Left cardiac atrium (tissue), 4 donors: ENCODE measurements around the gene NFIA. TPM values are rescaled to one million over a fixed set of nuclear protein-coding genes. Genes with fewer than 3 reads are reported as not detected.

ENCODE experiments used
- ATAC-seq, 2 donors: fragments of 200-7000 bp; cut with Tn5 transposase; one replicate each; pipeline ENCODE4 v1.9.1; 2020; ENCODE audit warnings: mild to moderate bottlenecking in 2 of 2, moderate library complexity in 2 of 2
- DNase-seq: peaks from one replicate; pipeline ENCODE4 v3.0.0-alpha.2; 2020
- intact Hi-C, 2 donors: fragments of 100-400 bp; cut with DNase I; formaldehyde crosslinking; loops; one replicate each; pipeline versions ENCODE4 v1.14.1 to v1.15.1; 2022 to 2023
- total RNA-seq, 2 donors: library from RNA; stranded (reverse); fragmentation: NEBNext Ultra II Directional; extraction: Animal tissue kit (Norgen Biotek cat#: 25700); gene quantifications; one replicate each; pipeline ENCODE4 v1.2.1, GENCODE V29; 2021
- donor health status: DM: no; HTN: yes; CAD: no.
- donor health status: DM: no; HTN: yes; CAD: no; lungs with severe emphysema.
- donor health status: DM: yes; HTN: yes; CAD: no.
- donor health status: Dilated cardiomyopathy.

The NFIA gene
- total RNA-seq, 2 donors from 2014 or later = 94.1 to 97.8 TPM

DNA sequence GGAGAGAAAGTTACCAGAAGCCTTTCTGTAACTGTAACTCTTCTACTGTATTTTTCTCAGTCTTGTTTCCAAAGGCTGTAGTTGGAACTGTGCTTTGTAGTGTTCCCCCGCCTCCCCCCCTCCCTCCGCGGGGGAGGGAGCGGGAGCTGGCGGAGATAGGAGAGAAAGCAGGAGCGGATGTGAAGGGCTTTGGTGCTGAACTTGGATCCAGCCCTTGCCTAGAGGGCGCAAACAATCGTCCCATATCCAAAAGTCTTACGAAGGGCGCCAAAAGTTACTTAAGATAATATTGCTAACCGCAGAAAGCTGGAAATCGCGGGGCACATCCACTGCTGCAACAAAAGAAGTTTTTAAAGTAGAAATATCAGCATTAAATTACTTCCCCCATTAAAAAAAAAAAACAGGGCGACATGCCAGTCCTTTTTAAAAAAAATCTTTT is 2.4 kb upstream of the NFIA start:
- DNase-seq (peak; percentile 82), ATAC-seq (peak; percentile 57 to 62)
- intact Hi-C loops = loop anchor here in 1 of 2 donors (5.0 to 10.0 kb wide), 3 partner anchors 102 to 257 kb away; no protein-coding TSS in a partner anchor

DNA sequence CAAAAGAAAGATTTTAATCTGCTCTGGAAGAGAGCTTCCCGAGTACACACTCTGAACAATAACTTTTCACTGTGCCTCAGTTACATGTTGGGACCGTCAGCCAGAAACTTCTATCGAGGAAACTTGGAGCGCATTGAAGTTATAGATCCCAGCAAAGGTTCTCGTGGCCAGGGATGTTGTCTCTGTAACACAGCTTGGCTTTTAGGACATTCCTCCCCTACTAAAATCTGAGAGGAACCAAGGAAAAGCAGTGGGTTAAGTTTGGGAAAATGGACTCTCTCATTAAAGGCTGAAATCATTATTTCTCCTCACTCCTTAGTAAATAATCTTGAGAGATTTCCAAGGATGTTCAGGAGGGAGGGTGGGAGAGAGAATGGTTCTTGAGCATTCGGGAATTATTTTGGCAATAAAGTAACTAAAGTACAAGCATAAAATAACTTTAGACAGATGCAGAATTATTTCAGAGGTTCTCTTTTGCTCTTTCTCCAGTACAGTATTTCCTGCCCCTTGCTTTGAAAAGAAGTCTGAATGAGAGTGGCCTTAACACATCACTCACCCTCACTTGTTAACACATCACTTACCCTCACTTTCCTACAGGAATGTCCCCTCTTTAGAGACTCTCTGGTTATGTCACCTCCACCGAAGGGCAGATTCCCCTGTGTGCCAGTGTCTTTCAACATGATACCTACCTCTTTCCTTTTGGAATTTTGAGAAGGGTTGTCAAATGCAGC is 1.8 kb upstream of the NFIA start:
- DNase-seq = no peak
- no peak for ATAC-seq
- intact Hi-C loops = loop anchor here in 1 of 2 donors (5.0 kb wide), 1 partner anchor 102 kb away; no protein-coding TSS in a partner anchor

DNA sequence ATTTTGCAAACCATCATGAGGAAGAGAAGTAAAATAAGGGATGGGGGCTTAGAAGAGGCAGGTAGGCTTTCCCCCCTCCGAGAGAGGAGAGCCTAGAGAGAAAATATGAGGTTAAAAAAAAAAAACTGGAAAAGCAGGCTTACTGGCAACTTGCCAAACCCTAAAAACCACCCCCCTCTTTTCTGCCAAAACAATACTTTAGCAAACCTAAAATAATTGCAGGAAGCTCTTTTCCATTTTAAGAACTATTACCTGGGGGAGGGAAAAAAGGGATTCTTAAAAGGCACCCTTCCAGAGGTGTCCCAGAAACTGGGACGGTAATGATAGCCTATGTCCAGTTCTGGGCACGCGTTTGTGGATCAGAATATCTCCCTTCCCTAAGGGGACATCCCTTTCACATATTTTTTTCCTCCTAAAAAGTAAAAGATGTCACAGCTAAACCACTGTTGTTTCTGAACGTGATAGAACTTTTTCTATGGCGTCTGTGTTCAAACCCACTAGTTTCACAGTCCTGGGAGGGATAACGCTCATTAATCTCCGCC is 1.1 kb upstream of the NFIA start:
- intact Hi-C loops = loop anchor here in 1 of 2 donors (5.0 kb wide), 1 partner anchor 101 kb away; no protein-coding TSS in a partner anchor
- ATAC-seq = no peak
- DNase-seq = no peak

DNA sequence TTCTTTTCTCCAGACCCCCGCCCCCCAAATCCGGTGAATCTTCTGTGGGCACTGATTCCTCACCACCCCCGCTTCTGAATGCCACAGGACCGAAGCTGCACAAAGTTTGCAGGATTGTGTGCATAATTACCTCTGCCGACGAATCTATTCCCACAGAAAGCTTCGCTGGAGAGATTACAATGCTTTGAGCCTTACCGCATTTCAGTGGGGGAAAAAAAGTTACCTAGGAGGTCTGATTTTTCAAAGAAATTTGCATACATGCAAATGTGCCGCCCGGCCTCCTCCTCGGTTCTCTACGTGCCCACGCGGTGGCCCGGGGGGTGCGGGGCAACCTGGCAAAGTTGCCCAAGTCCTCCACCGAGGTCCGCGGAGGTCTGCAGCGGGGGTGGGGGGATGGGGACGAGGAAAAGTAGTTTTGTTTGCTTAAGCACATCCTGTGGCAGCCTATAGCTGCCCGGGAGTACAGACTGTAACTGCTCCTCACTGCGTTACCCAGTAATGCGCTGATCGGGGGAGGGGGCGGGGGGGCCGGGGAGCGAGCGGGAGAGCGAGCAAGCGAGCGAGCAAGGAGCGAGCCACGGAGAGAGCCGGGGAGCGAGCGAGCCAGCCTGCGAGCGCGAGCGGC is 563 bp upstream of the NFIA start:
- intact Hi-C loops = loop anchor here in 1 of 2 donors (5.0 kb wide), 1 partner anchor 101 kb away; no protein-coding TSS in a partner anchor

DNA sequence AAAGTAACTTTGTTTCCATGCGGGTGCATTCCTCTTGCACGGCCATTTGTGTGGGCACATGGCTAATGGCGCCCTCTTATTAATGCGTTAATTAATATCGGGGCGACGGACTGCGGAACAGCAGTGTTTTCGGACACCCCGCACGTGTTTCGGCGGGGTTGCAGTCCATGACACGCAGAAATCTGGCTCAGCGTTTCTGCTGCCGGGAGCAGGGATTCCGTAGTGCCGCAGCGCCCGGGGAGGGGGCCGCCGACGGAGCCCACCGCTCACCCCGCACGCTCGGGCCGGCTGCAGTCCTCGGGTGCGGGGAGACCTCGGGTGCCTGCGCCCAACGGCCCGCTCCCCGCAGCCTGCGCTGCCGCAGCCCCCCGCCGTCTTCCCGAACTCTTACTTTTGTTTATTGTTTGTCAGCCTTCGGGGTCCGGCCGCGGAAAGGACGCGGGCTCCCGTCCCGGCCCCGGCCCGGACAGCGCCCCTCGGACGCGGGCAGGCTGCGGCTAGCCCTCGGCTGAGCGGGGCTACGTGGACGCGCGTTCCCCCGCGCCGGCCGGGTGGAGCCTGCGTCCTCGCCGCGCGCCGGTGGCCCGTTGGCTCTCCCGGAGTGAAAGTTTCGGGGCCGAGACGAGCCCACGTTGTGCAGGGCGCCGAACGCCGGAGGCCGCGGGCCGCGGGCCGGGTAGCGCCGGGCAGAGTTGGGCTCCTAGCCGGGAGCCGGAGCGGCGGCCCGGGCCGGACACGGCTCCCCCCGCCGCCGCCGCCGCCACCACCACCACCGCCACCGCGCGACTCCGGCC is 849 bp downstream of the NFIA start:
- DNase-seq (peak; percentile 39), ATAC-seq (peak; percentile 34 to 38)
- intact Hi-C loops = loop anchor here in 1 of 2 donors (5.0 kb wide), 1 partner anchor 99 kb away; no protein-coding TSS in a partner anchor

More for the DNA sequence above, 563 bp upstream of the NFIA start:
- DNase-seq = peak; percentile 55
- ATAC-seq = peak; percentile 0 to 1

DNA sequence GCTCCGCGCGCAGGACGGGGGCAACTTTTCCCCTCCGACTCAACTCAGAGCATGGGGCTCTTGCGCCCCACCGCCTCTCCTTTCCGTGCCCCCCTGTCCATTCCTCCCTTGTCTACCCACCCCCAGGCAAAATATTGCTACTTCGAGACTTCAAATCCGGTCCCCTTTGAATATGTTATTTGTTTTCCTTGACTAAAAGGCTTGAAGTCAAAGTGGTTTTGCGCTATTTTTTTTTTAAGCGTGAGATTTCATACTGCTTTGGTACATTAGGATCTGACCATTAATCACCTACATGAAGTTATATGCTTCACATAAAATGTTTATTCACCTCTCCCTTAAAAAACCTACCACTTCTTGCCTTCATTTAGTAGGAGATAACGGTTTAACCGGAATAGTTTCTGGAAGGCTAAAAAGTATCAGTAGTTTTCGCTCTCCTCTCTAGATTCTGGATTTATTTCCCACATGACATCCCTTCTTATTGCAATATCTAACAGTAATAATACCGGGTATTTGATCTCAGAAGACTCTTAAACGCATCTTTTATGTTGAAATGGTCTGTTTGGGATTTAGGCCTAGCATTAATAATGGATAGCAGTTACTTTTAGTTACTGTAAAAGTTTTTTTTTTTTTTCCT is 1.6 kb downstream of the NFIA start:
- DNase-seq = no peak
- no peak for ATAC-seq
- intact Hi-C loops = loop anchor here in 1 of 2 donors (5.0 kb wide), 1 partner anchor 98 kb away; no protein-coding TSS in a partner anchor

DNA sequence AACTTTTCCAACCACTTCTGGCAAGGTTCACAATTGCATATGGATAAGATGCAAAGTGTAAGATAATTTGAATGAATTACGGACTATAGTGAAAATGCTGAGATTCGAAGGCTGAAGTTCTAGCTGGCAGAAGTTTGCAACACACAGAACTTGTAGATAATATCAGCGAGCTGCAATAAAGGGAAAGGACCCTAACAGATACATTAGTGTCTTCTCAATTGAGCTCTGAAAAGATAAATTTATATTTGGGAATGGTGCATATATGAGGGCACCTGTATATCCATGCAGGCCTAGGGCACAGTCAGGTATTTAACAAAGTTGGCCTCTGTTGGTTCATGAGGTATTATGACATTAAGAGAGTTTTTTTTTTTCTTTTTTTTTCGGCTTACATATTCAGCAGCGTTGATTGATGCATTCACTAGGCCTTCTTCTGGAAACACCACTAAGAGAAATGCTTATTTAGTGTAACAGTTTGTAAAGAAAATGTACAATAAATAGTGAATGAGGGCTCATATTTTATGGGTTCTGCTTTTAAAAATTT is 2.2 kb downstream of the NFIA start:
- DNase-seq (no peak), ATAC-seq (no peak)
- intact Hi-C loops = loop anchor here in 1 of 2 donors (5.0 kb wide), 2 partner anchors 32 to 98 kb away; no protein-coding TSS in a partner anchor

DNA sequence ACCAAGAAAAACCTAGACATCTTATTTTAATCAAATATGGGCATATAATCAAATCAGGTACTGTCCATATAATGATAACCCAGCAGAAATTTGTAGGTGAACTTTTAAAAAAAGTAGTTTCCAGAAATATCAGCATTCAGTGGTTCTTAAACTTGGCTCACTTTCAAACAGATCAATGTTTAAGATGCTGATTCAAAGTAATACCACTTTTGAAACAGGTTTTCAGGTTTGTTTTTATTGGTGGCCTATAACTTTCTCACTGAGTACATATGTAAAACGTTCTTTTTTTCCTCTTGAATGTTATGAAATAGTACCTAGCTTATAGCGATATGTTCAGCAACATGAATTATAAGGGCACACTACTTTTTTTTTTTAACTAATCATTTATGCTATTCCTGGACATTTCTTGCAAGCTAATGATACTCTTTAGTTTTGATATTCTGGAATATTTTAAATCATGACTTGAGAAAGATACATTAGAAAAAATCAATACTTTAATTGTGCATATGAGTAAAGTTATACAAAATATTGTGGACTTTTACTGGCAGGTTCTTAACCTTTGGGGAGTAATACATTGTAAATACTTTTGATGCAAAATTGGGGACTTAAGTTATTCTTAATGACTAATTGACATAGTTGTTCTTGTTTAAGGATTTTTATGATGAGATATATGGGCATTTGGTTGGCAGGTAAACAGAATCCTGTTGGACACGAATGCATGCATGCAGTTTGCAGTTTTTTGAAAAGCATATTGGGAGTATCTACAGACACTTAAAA is 3.0 kb downstream of the NFIA start:
- DNase-seq = no peak
- no peak for ATAC-seq
- intact Hi-C loops = loop anchor here in 1 of 2 donors (5.0 kb wide), 1 partner anchor 33 kb away; no protein-coding TSS in a partner anchor

DNA sequence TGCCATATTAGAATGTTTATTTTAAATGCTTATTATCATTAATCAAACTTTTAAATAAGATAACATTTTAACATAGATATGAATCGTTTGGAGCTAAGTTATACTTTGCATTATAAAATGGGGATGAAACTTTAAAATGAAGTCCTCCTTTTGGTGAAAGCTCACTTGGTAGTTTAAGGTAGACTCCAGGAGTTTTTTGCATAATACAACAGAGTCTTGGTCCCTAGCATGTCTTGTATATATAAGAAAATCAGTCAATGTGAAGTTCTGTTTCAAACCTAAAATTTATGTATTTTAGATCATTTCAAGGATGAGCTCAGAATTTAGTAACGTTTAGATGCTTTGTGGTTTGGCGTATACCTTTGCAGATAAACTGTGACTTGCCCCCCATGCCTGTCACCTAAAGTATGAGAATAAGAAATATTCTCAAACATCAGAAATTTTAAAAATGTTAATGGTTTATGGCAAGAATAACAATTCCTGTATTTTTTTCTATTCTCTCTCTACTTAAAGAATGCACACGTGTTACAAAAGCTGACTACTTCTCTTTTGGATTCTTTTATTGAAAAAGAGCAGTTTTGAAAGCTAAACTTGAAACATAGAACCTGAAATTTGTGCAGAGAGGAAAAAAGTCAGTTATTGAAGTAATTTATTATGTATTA is 3.8 kb downstream of the NFIA start:
- ATAC-seq = no peak
- intact Hi-C loops = loop anchor here in 1 of 2 donors (5.0 kb wide), 1 partner anchor 34 kb away; no protein-coding TSS in a partner anchor
- no peak for DNase-seq

DNA sequence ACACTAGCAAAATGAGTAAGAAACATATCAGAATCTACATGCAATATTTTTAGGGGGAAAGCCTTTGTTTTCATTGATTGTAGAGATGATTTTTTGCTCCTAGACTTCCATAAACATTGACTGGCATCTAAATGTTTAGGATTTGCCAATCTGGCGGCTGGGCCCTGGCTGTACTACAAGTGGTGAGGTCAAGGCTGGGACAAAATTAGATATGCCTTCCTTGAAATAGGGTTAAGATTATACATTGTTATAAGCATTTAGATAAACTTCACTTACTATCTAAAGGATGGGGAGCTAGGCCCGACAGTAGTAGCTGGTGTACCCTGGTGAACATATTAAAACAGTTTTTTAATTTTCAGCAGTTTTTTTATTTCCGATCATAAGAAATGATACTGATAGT is 5.2 kb downstream of the NFIA start:
- DNase-seq (peak; percentile 42), ATAC-seq (no peak)
- intact Hi-C loops = loop anchor here in 1 of 2 donors (5.0 kb wide), 1 partner anchor 35 kb away; no protein-coding TSS in a partner anchor

DNA sequence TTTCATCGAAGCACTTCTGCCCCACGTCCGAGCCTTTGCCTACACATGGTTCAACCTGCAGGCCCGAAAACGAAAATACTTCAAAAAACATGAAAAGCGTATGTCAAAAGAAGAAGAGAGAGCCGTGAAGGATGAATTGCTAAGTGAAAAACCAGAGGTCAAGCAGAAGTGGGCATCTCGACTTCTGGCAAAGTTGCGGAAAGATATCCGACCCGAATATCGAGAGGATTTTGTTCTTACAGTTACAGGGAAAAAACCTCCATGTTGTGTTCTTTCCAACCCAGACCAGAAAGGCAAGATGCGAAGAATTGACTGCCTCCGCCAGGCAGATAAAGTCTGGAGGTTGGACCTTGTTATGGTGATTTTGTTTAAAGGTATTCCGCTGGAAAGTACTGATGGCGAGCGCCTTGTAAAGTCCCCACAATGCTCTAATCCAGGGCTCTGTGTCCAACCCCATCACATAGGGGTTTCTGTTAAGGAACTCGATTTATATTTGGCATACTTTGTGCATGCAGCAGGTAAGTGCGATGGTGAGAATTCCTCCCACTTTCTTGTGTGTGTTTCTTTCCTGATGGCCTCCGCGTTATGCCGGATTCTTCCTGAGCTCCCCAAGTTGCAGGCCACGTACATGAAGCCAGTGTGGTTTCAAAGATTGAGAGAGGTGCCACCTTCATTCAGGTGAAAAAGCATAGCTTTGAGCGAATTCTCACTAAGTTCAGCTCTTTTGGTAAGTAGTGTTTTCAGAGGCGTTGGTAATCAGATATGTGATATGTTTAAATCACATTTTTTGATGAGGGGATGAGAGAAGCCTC is 6.0 kb downstream of the NFIA start:
- ATAC-seq = no peak
- intact Hi-C loops = loop anchor here in 1 of 2 donors (5.0 kb wide), 1 partner anchor 36 kb away; no protein-coding TSS in a partner anchor
- no peak for DNase-seq

DNA sequence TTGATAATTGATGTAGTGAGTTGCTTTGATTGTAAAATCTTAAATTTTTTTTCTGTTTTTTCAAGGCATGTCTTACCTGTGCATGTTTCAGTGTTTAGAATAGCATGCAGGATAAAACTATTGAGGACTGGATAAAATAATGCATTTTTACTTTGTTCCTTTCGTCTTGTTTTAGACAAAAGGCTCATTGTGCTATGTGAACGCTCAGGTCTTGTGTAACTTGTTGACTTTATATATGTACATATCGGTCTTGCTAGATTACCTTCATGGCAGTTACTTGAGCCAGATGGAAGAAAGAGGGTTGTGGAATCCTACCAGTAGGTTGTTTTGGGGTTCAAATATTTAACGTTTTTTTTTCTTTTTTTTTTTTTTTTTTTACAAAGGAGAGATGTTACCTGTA is 7.0 kb downstream of the NFIA start:
- intact Hi-C loops = loop anchor here in 1 of 2 donors (5.0 kb wide), 1 partner anchor 37 kb away; no protein-coding TSS in a partner anchor
- no peak for ATAC-seq
- no peak for DNase-seq

DNA sequence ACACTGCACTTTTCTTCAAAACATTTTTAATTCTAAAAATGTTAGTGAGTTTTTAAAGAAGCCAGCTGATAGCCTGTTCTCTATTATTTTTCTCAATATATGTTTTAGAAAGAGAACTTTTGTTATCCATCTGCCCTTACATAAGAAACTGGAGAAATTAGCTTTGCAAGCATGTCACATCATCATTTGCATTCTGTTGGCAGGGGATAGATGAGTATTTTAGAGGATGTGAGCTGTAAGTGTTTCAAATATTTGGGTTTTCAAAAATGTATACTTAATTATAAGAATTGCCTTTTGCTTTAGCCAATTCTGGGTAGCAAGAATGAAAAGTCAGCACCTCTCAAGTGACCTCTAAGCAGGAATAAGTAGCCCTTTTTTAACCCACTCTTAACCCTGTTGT is 7.4 kb downstream of the NFIA start:
- intact Hi-C loops = loop anchor here in 1 of 2 donors (5.0 kb wide), 1 partner anchor 37 kb away; no protein-coding TSS in a partner anchor
- DNase-seq = no peak
- ATAC-seq = no peak

DNA sequence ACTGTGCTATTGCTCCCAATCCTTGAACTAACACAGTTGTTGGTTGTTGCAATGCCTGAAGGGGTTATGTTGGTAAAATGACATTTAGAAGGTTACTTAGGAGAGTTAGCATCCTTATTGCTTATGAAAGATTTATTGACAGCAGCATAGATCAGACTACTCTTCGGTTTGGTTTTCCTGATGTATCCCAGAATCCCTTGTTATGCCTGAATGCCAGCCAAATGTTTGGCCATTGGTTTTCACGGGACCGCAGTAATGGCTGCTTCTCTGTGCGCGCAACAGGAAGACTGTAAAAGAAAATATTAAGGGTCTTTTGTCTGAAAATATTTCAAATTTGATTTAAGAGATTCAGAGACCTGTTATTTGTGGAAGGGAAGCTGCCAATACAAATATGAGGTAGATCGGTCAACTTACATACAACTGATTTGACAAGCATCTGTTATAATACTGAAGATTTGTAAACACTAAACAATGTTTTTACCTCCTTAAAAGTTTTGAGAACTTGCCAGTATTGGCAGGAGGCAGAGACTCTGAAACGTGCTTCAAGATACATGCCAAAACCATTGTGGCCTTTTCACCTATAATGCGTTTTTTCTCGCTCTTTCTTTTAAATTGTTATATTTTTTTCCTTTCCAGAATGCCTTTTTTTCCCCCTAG is 8.3 kb downstream of the NFIA start:
- DNase-seq (no peak), ATAC-seq (no peak)
- intact Hi-C loops = no loop called here

DNA sequence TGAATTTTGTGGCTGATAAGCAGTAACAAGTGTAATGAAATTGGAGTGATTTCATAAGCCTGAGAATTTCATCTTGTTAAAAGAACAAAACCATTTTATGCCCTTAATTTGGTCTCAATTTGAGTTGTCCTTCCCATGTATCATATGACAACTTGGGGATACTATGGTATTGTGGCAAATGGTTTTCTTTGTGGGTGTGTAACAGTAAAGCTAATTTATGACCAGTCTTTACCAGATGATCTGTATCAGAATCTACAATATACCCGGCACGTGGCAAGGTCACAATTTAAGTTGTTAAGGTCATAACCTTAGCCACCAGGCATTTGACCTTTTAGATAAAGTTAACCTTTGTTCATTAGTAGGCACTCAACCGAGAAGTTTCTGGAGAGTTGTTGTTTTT is 9.1 kb downstream of the NFIA start:
- intact Hi-C loops = no loop called here
- ATAC-seq (no peak), DNase-seq (no peak)
